Neural cell (in vitro differentiated cells): ENCODE results near the gene RNASE13.

Experiments used
- CTCF ChIP-seq: fragments of 450-650 bp; IDR thresholded peaks from 2 replicates; pipeline ENCODE4 v1.5.1; 2014; ENCODE audit warnings: antibody characterized with exemption, mild to moderate bottlenecking, moderate library complexity; ENCODE audit not compliant: poor library complexity, severe bottlenecking
- MXI1 ChIP-seq: fragments of 450-650 bp; conservative IDR thresholded peaks from 2 replicates; pipeline ENCODE4 v1.6.1; 2014; ENCODE audit warnings: antibody characterized with exemption, mild to moderate bottlenecking; ENCODE audit not compliant: poor library complexity, severe bottlenecking
- POLR2AphosphoS5 ChIP-seq: IDR thresholded peaks from 2 replicates; pipeline ENCODE4 v1.6.1; 2012
- TAF1 ChIP-seq: IDR thresholded peaks from 2 replicates; pipeline ENCODE4 v1.6.1; 2012; ENCODE audit warnings: low read depth

- TF ChIP-seq POLR2AphosphoS5 = no peak
- TF ChIP-seq CTCF = no peak
- TF ChIP-seq TAF1 = no peak
- no peak for TF ChIP-seq MXI1
These were observed 36.5 kb downstream of the RNASE13 start for GRCh38 chr14:20998139-20998538.
